Astrocyte (in vitro differentiated cells and primary cell): Measurements from ENCODE around the gene DMKN. TPM values are rescaled to one million over a fixed set of nuclear protein-coding genes. Genes with fewer than 3 reads are reported as not detected.

Source experiments
- DNase-seq: peaks from one replicate; pipeline ENCODE4 v3.0.0-alpha.2; 2010; ENCODE audit warnings: low read depth
- FAIRE-seq: peaks from 2 replicates; lab custom pipeline; 2011; peaks lifted over from hg19 to GRCh38; lab: Jason Lieb, UNC
- H2AFZ ChIP-seq: 2 replicates; pipeline ENCODE4 v1.6.0; 2012; ENCODE audit warnings: low read depth, low read length, inconsistent platforms
- H3K27ac ChIP-seq: 2 replicates; pipeline ENCODE4 v1.5.1; 2011; ENCODE audit warnings: low read depth, low read length, inconsistent platforms
- H3K27me3 ChIP-seq: 2 replicates; pipeline ENCODE4 v1.6.0; 2011; ENCODE audit warnings: low read length, inconsistent platforms; ENCODE audit not compliant: insufficient read depth
- H3K36me3 ChIP-seq: 2 replicates; pipeline ENCODE4 v1.5.1; 2011; ENCODE audit warnings: low read length, inconsistent platforms; ENCODE audit not compliant: insufficient read depth
- H3K4me1 ChIP-seq: 2 replicates; pipeline ENCODE4 v1.5.1; 2011; ENCODE audit warnings: low read length, inconsistent platforms; ENCODE audit not compliant: insufficient read depth
- H3K4me2 ChIP-seq: 2 replicates; pipeline ENCODE4 v1.6.0; 2012; ENCODE audit warnings: low read length, inconsistent platforms
- H3K4me3 ChIP-seq: 2 replicates; pipeline ENCODE4 v1.5.1; 2011; ENCODE audit warnings: low read depth, mild to moderate bottlenecking, low read length, inconsistent platforms; ENCODE audit not compliant: insufficient read depth
- H3K79me2 ChIP-seq: 2 replicates; pipeline ENCODE4 v1.6.0; 2012; ENCODE audit warnings: mild to moderate bottlenecking, low read length, inconsistent platforms; ENCODE audit not compliant: insufficient read depth
- H3K9ac ChIP-seq: 2 replicates; pipeline ENCODE4 v1.6.0; 2012; ENCODE audit warnings: mild to moderate bottlenecking, low read length, inconsistent platforms
- H3K9me3 ChIP-seq: 2 replicates; pipeline ENCODE4 v1.5.1; 2012; ENCODE audit warnings: low read depth, mild to moderate bottlenecking, low read length, inconsistent platforms; ENCODE audit not compliant: insufficient read depth
- H4K20me1 ChIP-seq: 2 replicates; pipeline ENCODE4 v1.6.0; 2012; ENCODE audit warnings: low read length, inconsistent platforms; ENCODE audit not compliant: insufficient read depth
- H3K27ac Mint-ChIP-seq: one replicate; pipeline ENCODE4 v1.8.0; 2021; ENCODE audit warnings: mild to moderate bottlenecking, mixed read lengths; ENCODE audit not compliant: unreplicated experiment
- H3K27me3 Mint-ChIP-seq: one replicate; pipeline ENCODE4 v1.8.0; 2021; ENCODE audit warnings: low read depth, mixed read lengths; ENCODE audit not compliant: unreplicated experiment
- H3K36me3 Mint-ChIP-seq: one replicate; pipeline ENCODE4 v1.8.0; 2021; ENCODE audit warnings: low read depth, mixed read lengths; ENCODE audit not compliant: unreplicated experiment
- H3K4me1 Mint-ChIP-seq: one replicate; pipeline ENCODE4 v1.8.0; 2021; ENCODE audit warnings: low read depth, mixed read lengths; ENCODE audit not compliant: unreplicated experiment
- H3K4me3 Mint-ChIP-seq: one replicate; pipeline ENCODE4 v1.8.0; 2021; ENCODE audit warnings: mild to moderate bottlenecking, moderate library complexity, mixed read lengths; ENCODE audit not compliant: unreplicated experiment
- H3K9me3 Mint-ChIP-seq: one replicate; pipeline ENCODE4 v1.8.0; 2021; ENCODE audit warnings: mild to moderate bottlenecking, mixed read lengths; ENCODE audit not compliant: unreplicated experiment
- CTCF ChIP-seq: IDR thresholded peaks from 2 replicates; pipeline ENCODE4 v1.5.1; 2011; ENCODE audit warnings: low read depth, mild to moderate bottlenecking, inconsistent platforms, low read length, moderate library complexity; ENCODE audit not compliant: insufficient read depth
- EZH2 ChIP-seq: IDR thresholded peaks from 2 replicates; pipeline ENCODE4 v1.6.1; 2012; ENCODE audit warnings: mild to moderate bottlenecking, low read length, inconsistent platforms; ENCODE audit not compliant: insufficient read depth
- total RNA-seq: library from RNA; stranded (reverse); gene quantifications from 2 replicates; pipeline ENCODE4 v1.2.1, GENCODE V29; 2021

DMKN gene
- total RNA-seq, 1 donor from 2014 or later, result 56.9 TPM

GRCh38 chr19:35487656-35488182 is 25.7 kb downstream of the DMKN start:
- Histone ChIP-seq H4K20me1 (no peaks in the 10 kb centered on the region), H3K4me2 (no peak overlapping the region), H3K79me2 (no peaks in the 10 kb centered on the region), H2AFZ (no peak overlapping the region), H3K27ac (no peak overlapping the region), H3K36me3 (no peaks in the 10 kb centered on the region), H3K9ac (no peak overlapping the region), H3K4me1 (no peaks in the 10 kb centered on the region), H3K9me3 (no peaks in the 10 kb centered on the region), H3K4me3 (no peak overlapping the region), H3K27me3 (peaks cover 4% of the 10 kb centered on the region)
- H3K27ac Mint-ChIP-seq, result no peak overlapping the region
- TF ChIP-seq EZH2, result no peak
- no peak for TF ChIP-seq CTCF
- H3K4me1 Mint-ChIP-seq, result no peaks in the 10 kb centered on the region
- H3K4me3 Mint-ChIP-seq, result no peak overlapping the region
- peaks cover 3% of the 10 kb centered on the region for H3K9me3 Mint-ChIP-seq
- FAIRE-seq, result no peak
- DNase-seq, result no peak
- H3K36me3 Mint-ChIP-seq, result no peaks in the 10 kb centered on the region
- H3K27me3 Mint-ChIP-seq, result peaks cover 66% of the 10 kb centered on the region

GRCh38 chr19:35486268-35486708 is 27.2 kb downstream of the DMKN start:
- TF ChIP-seq EZH2 (no peak), CTCF (no peak)
- Histone ChIP-seq H3K79me2 (no peaks in the 10 kb centered on the region), H3K36me3 (no peaks in the 10 kb centered on the region), H3K4me3 (no peak overlapping the region), H3K9me3 (no peaks in the 10 kb centered on the region), H3K4me2 (no peak overlapping the region), H3K27ac (no peak overlapping the region), H4K20me1 (no peaks in the 10 kb centered on the region), H3K4me1 (no peaks in the 10 kb centered on the region), H3K27me3 (peaks cover 1% of the 10 kb centered on the region), H2AFZ (no peak overlapping the region), H3K9ac (no peak overlapping the region)
- H3K27ac Mint-ChIP-seq, result no peak overlapping the region
- no peak overlapping the region for H3K4me3 Mint-ChIP-seq
- DNase-seq, result no peak
- FAIRE-seq, result no peak
- no peaks in the 10 kb centered on the region for H3K4me1 Mint-ChIP-seq
- H3K9me3 Mint-ChIP-seq, result peaks cover 3% of the 10 kb centered on the region
- peaks cover 55% of the 10 kb centered on the region for H3K27me3 Mint-ChIP-seq
- H3K36me3 Mint-ChIP-seq, result no peaks in the 10 kb centered on the region

GRCh38 chr19:35484252-35485036 is 29.0 kb downstream of the DMKN start:
- Histone ChIP-seq H2AFZ (no peak overlapping the region), H3K36me3 (no peaks in the 10 kb centered on the region), H3K4me1 (no peaks in the 10 kb centered on the region), H3K4me3 (no peak overlapping the region), H4K20me1 (no peaks in the 10 kb centered on the region), H3K27me3 (no peaks in the 10 kb centered on the region), H3K79me2 (no peaks in the 10 kb centered on the region), H3K27ac (no peak overlapping the region), H3K4me2 (no peak overlapping the region), H3K9ac (no peak overlapping the region), H3K9me3 (no peaks in the 10 kb centered on the region)
- Mint-ChIP-seq H3K9me3 (peaks cover 3% of the 10 kb centered on the region), H3K4me1 (no peaks in the 10 kb centered on the region), H3K36me3 (no peaks in the 10 kb centered on the region), H3K4me3 (no peak overlapping the region), H3K27me3 (peaks cover 36% of the 10 kb centered on the region), H3K27ac (no peak overlapping the region)
- DNase-seq (no peak), FAIRE-seq (no peak)
- no peak for TF ChIP-seq CTCF
- no peak for TF ChIP-seq EZH2
